H1 (cell line): ENCODE results near the gene CELF4. TPM values are rescaled to one million over a fixed set of nuclear protein-coding genes. Genes with fewer than 3 reads are reported as not detected.

ENCODE experiments used
- CTCF ChIA-PET: fragments of 300-600 bp; sonication (Branson Sonifier 250); formaldehyde crosslinking; loops from one replicate; lab custom pipeline; 2021; ENCODE audit not compliant: partially characterized antibody; lab: Charles Lee
- POLR2A ChIA-PET: fragments of 300-600 bp; sonication (Branson Sonifier 250); formaldehyde crosslinking; loops from one replicate; lab custom pipeline; 2021; ENCODE audit warnings: inconsistent platforms; ENCODE audit not compliant: partially characterized antibody; lab: Charles Lee
- DNase-seq, 2 experiments: peaks; one replicate each; pipeline versions ENCODE4 v3.0.0 to v3.0.0-alpha.2; 2010 to 2022; ENCODE audit warnings: low spot score in 2 of 2, low read depth in 1 of 2, mixed read lengths in 1 of 2
- FAIRE-seq: peaks from 2 replicates; lab custom pipeline; 2011; peaks lifted over from hg19 to GRCh38; lab: Jason Lieb, UNC
- H2AFZ ChIP-seq: 2 replicates; pipeline ENCODE4 v1.8.1; 2012; ENCODE audit warnings: low read length, inconsistent platforms
- H2AK5ac ChIP-seq: 2 replicates; pipeline ENCODE4 v1.6.1; 2013; ENCODE audit warnings: low read depth, low read length
- H2BK120ac ChIP-seq: replicated peaks from 2 replicates; pipeline ENCODE3; 2013; ENCODE audit warnings: low read depth, low read length, inconsistent platforms
- H2BK12ac ChIP-seq: 2 replicates; pipeline ENCODE4 v1.6.1; 2013; ENCODE audit warnings: low read depth, low read length
- H2BK15ac ChIP-seq: 2 replicates; pipeline ENCODE4 v1.6.1; 2013; ENCODE audit warnings: low read length
- H2BK20ac ChIP-seq: 2 replicates; pipeline ENCODE4 v1.6.1; 2013; ENCODE audit warnings: low read length
- H2BK5ac ChIP-seq: 2 replicates; pipeline ENCODE4 v1.6.1; 2013; ENCODE audit warnings: low read depth, low read length
- H3K14ac ChIP-seq: 2 replicates; pipeline ENCODE4 v1.6.1; 2013; ENCODE audit warnings: inconsistent platforms; ENCODE audit not compliant: insufficient read length
- H3K18ac ChIP-seq: 2 replicates; pipeline ENCODE4 v1.6.1; 2013; ENCODE audit warnings: low read length; ENCODE audit errors: extremely low read depth
- H3K23ac ChIP-seq: 2 replicates; pipeline ENCODE4 v1.6.1; 2013; ENCODE audit warnings: inconsistent platforms; ENCODE audit not compliant: insufficient read length
- H3K23me2 ChIP-seq: 2 replicates; pipeline ENCODE4 v1.6.1; 2013; ENCODE audit warnings: low read depth, low read length
- H3K27ac ChIP-seq: 2 replicates; pipeline ENCODE4 v1.6.1; 2011; ENCODE audit warnings: low read depth, low read length, inconsistent platforms
- H3K27me3 ChIP-seq, 4 experiments: replicated peaks in 1 of 4; 1 replicate in 1 of 4; 2 replicates in 3 of 4; pipeline versions ENCODE4 v1.6.1 to v1.8.1; 2011 to 2013; ENCODE audit warnings: low read length in 3 of 4, mild to moderate bottlenecking in 3 of 4, inconsistent platforms in 2 of 4, mixed read lengths in 2 of 4, moderate library complexity in 1 of 4; ENCODE audit not compliant: control insufficient read depth in 3 of 4, insufficient read depth in 3 of 4; ENCODE audit errors: extremely low read depth in 1 of 4
- H3K36me3 ChIP-seq, 4 experiments: 2 replicates each; pipeline versions ENCODE4 v1.6.1 to v1.8.1; 2011 to 2013; ENCODE audit warnings: mild to moderate bottlenecking in 4 of 4, low read length in 3 of 4, moderate library complexity in 2 of 4, control low read depth in 1 of 4, inconsistent platforms in 1 of 4; ENCODE audit not compliant: insufficient read depth in 4 of 4, control insufficient read depth in 2 of 4
- H3K4ac ChIP-seq: replicated peaks from 2 replicates; pipeline ENCODE3; 2013; ENCODE audit warnings: low read length, low read depth, mixed read lengths, inconsistent platforms; ENCODE audit not compliant: insufficient read length
- H3K4me1 ChIP-seq, 4 experiments: replicated peaks in 1 of 4; 1 replicate in 1 of 4; 2 replicates in 3 of 4; pipeline versions ENCODE4 v1.6.1 to v1.8.1; 2011 to 2013; ENCODE audit warnings: low read length in 3 of 4, inconsistent platforms in 2 of 4, mixed read lengths in 1 of 4; ENCODE audit not compliant: insufficient read depth in 4 of 4, control insufficient read depth in 3 of 4
- H3K4me2 ChIP-seq, 2 experiments: 2 replicates each; pipeline versions ENCODE4 v1.6.1 to v1.8.1; 2011 to 2013; ENCODE audit warnings: low read depth in 2 of 2, low read length in 2 of 2, control low read depth in 1 of 2, inconsistent platforms in 1 of 2, mild to moderate bottlenecking in 1 of 2; ENCODE audit not compliant: insufficient read depth in 1 of 2
- H3K4me3 ChIP-seq, 4 experiments: fragments of 200-600, 300-600 bp in 1 of 4; sonication (generic), shearing (Covaris generic), sonication (Bioruptor Twin) in 1 of 4; 2 replicates each; pipeline versions ENCODE4 v1.5.1 to v1.8.1; 2011 to 2016; ENCODE audit warnings: low read length in 4 of 4, low read depth in 3 of 4, control low read depth in 2 of 4, inconsistent platforms in 2 of 4, mild to moderate bottlenecking in 2 of 4, mixed read lengths in 1 of 4, moderate library complexity in 1 of 4; ENCODE audit not compliant: insufficient read depth in 2 of 4; ENCODE audit errors: extremely low read depth in 1 of 4
- H3K56ac ChIP-seq: replicated peaks from 2 replicates; pipeline ENCODE3; 2013; ENCODE audit warnings: low read depth, mild to moderate bottlenecking, mixed read lengths, low read length, inconsistent platforms; ENCODE audit not compliant: insufficient read length
- H3K79me1 ChIP-seq: 2 replicates; pipeline ENCODE4 v1.6.1; 2013; ENCODE audit warnings: low read depth, low read length, control low read depth
- H3K79me2 ChIP-seq, 2 experiments: 2 replicates each; pipeline versions ENCODE4 v1.6.1 to v1.8.1; 2012 to 2013; ENCODE audit warnings: low read length in 2 of 2, mild to moderate bottlenecking in 2 of 2, inconsistent platforms in 1 of 2; ENCODE audit not compliant: insufficient read depth in 2 of 2, control insufficient read depth in 1 of 2
- H3K9ac ChIP-seq, 4 experiments: replicated peaks in 1 of 4; 1 replicate in 1 of 4; 2 replicates in 3 of 4; pipeline versions ENCODE4 v1.6.1 to v1.8.1; 2011 to 2013; ENCODE audit warnings: low read depth in 3 of 4, low read length in 3 of 4, control low read depth in 2 of 4, mild to moderate bottlenecking in 2 of 4, moderate library complexity in 2 of 4, inconsistent platforms in 1 of 4; ENCODE audit errors: extremely low read depth in 1 of 4
- H3K9me3 ChIP-seq, 2 experiments: 2 replicates each; pipeline versions ENCODE4 v1.6.1 to v1.8.1; 2012 to 2013; ENCODE audit warnings: mild to moderate bottlenecking in 2 of 2, moderate library complexity in 2 of 2, control low read depth in 1 of 2, inconsistent platforms in 1 of 2, low read depth in 1 of 2, low read length in 1 of 2, mixed read lengths in 1 of 2; ENCODE audit not compliant: insufficient read depth in 2 of 2
- H4K20me1 ChIP-seq, 2 experiments: replicated peaks in 1 of 2; 2 replicates each; pipeline versions ENCODE3 to v1.8.1; 2011 to 2013; ENCODE audit warnings: inconsistent platforms in 2 of 2, low read length in 2 of 2, mild to moderate bottlenecking in 1 of 2; ENCODE audit not compliant: insufficient read depth in 2 of 2, control insufficient read depth in 1 of 2
- H4K5ac ChIP-seq: 2 replicates; pipeline ENCODE4 v1.6.1; 2013; ENCODE audit warnings: low read length, low read depth, mixed read lengths, inconsistent platforms; ENCODE audit not compliant: insufficient read length
- H4K8ac ChIP-seq: 2 replicates; pipeline ENCODE4 v1.8.0; 2013; ENCODE audit warnings: mild to moderate bottlenecking, moderate library complexity, low read length, inconsistent platforms; ENCODE audit not compliant: insufficient read depth; ENCODE audit errors: extremely low read depth
- H4K91ac ChIP-seq: replicated peaks from 2 replicates; pipeline ENCODE3; 2013; ENCODE audit warnings: low read length, mixed read lengths, inconsistent platforms; ENCODE audit not compliant: insufficient read length
- SRF ChIP-seq: IDR thresholded peaks from 2 replicates; pipeline ENCODE4 v1.6.1; 2011; ENCODE audit warnings: mild to moderate bottlenecking, low read depth, low read length, moderate library complexity
- WGBS, 2 experiments: shearing (Covaris generic) in 1 of 2; methylation state at CpG; one replicate each; pipeline versions ENCODE4 v1.1.6 to v1.1.7; 2013 to 2015; ENCODE audit warnings: low lambda C conversion rate in 2 of 2, mixed read lengths in 2 of 2, inconsistent platforms in 1 of 2, low coverage in 1 of 2, missing lambda C conversion rate in 1 of 2; ENCODE audit not compliant: insufficient replicate concordance in 2 of 2, insufficient coverage in 1 of 2, insufficient read length in 1 of 2; ENCODE audit errors: extremely low coverage in 1 of 2, missing lambda C conversion rate in 1 of 2; 5-methylcytosine and 5-hydroxymethylcytosine counted together
- polyA plus RNA-seq, 7 experiments: library from polyadenylated mRNA; depleted of rRNA in 3 of 7; stranded (reverse) in 5 of 7; unstranded in 2 of 7; fragments of >200 nt in 5 of 7; fragments of 200-250 nt in 2 of 7; gene quantifications; 1 replicate in 5 of 7; 2 replicates in 1 of 7; 4 replicates in 1 of 7; pipeline versions ENCODE4 v1.2.1 to v1.2.3, GENCODE V29; 2011 to 2013; ENCODE audit warnings: missing spikeins in 2 of 7, mixed read lengths in 2 of 7
- total RNA-seq: library from RNA; stranded (reverse); fragmentation: NEBNext Ultra II Directional; extraction: Animal tissue kit (Norgen Biotek cat#: 25700); gene quantifications from 2 replicates; pipeline ENCODE4 v1.2.1, GENCODE V29; 2021

Gene CELF4
- total and polyA plus RNA-seq, 2 of the 8 experiments (the other 6 are each of a cell fraction or from before 2014, with no cell fraction given) = 1.6 to 3.4 TPM

- no peaks in the 10 kb centered on the region for H3K36me3 ChIP-seq
- POLR2A ChIA-PET = no interaction called here
- H4K20me1 ChIP-seq = peaks cover 0 to 8% of the 10 kb centered on the region in 2 experiments
- no peak overlapping the region for H4K5ac ChIP-seq
- H2BK15ac ChIP-seq = no peak overlapping the region
- no peak overlapping the region for H3K56ac ChIP-seq
- H3K27me3 ChIP-seq = no peaks in the 10 kb centered on the region
- no peaks in the 10 kb centered on the region for H3K79me1 ChIP-seq
- H4K8ac ChIP-seq = no peak overlapping the region
- no peak overlapping the region for H2BK5ac ChIP-seq
- H3K23ac ChIP-seq = no peak overlapping the region
- no peak overlapping the region for H2BK12ac ChIP-seq
- H2AK5ac ChIP-seq = no peak overlapping the region
- H2AFZ ChIP-seq = no peak overlapping the region
- no peak overlapping the region for H3K27ac ChIP-seq
- no peaks in the 10 kb centered on the region for H3K4me1 ChIP-seq
- H3K14ac ChIP-seq = no peak overlapping the region
- H2BK20ac ChIP-seq = no peak overlapping the region
- no peak overlapping the region for H3K9ac ChIP-seq
- peaks cover 0 to 12% of the 10 kb centered on the region in 2 experiments; a peak in 1 of 4 replicates for H3K9me3 ChIP-seq
- no peak overlapping the region for H2BK120ac ChIP-seq
- H3K4me3 ChIP-seq = no peak overlapping the region
- no peak overlapping the region for H4K91ac ChIP-seq
- no peak for FAIRE-seq
- no peaks in the 10 kb centered on the region for H3K79me2 ChIP-seq
- no peak overlapping the region for H3K18ac ChIP-seq
- no peaks in the 10 kb centered on the region for H3K23me2 ChIP-seq
- TF ChIP-seq SRF = no peak
- TF ChIP-seq, all 59 proteins: peak for 0
- no peak overlapping the region for H3K4me2 ChIP-seq
- DNase-seq = no peak
- CTCF ChIA-PET = interaction anchor here (1.2 to 3.0 kb wide), 5 partner anchors 9 to 330 kb away, joined by 4 to 12 read pairs (median 4); no protein-coding TSS in a partner anchor
- WGBS, 2 experiments = 79% methylated on average over 1 of the region's 2 CpGs; no CpG with 5 or more reads in 1 of the 2 experiments
- H3K4ac ChIP-seq = no peak overlapping the region
These were observed 293.4 kb downstream of the CELF4 start for GRCh38 chr18:37272226-37272625.
